ENCODE results near the gene CCR9. TPM values are rescaled to one million over a fixed set of nuclear protein-coding genes. Genes with fewer than 3 reads are reported as not detected.

The CCR9 gene, protein sequence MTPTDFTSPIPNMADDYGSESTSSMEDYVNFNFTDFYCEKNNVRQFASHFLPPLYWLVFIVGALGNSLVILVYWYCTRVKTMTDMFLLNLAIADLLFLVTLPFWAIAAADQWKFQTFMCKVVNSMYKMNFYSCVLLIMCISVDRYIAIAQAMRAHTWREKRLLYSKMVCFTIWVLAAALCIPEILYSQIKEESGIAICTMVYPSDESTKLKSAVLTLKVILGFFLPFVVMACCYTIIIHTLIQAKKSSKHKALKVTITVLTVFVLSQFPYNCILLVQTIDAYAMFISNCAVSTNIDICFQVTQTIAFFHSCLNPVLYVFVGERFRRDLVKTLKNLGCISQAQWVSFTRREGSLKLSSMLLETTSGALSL
- total RNA-seq (not detected), polyA plus RNA-seq (10 to 100 TPM in 3 of 4 donors, 1 to 10 TPM in 1; 5.6 to 16.7 (median 11.3) TPM)

DNA sequence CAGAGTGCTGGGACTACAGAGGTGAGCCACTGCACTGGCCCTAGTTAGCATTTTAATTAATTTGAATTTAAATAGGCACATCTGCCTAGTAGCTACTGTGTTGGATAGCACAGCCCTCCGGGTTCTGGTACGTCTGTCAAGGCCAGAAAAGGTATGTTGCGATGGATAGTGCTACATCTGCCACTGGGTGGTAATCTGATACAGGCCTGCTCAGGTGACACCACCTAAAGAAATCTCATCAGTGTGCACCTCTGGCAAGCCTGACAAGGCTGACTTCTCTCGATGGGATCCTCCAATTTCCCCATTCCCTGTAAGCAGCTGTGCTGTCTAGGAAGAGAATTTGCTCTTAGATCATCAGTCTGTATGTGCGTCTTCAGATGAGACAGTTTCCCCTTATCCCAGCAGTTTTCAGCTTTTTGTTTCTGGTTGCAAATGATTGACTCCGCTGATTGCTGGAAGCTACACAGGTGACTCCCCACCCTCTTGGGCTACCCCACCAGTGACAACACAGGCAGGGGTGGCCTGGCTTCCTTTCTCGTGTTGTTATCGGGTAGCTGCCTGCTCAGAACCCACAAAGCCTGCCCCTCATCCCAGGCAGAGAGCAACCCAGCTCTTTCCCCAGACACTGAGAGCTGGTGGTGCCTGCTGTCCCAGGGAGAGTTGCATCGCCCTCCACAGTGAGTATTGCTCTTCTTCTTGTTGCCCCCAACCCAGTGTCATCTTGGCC lies at the start of gene CCR9:
CCR9 (plus strand) TSS at position 565 of the 727 bp plus-strand sequence. CDS start 8,391 bp downstream, outside the sequence.
- H3K4me3 ChIP-seq (ENCODE audit: low read depth, low read length) = peak within 1 kb of the TSS; percentile 16
- H3K27ac Mint-ChIP-seq = peak within 1 kb of the TSS in 2 of 3 donors; percentile 31 to 41
- H3K4me3 Mint-ChIP-seq = peak within 1 kb of the TSS; percentile 5 to 74 (median 42)
- H3K9me3 ChIP-seq (ENCODE audit: control insufficient read depth in 2 of 2, low read length in 2 of 2) = no peaks in the 10 kb centered on the region
- peaks cover 31% of the 10 kb centered on the region for H3K27me3 Mint-ChIP-seq
- peaks cover 0 to 13% (median 5%) of the 10 kb centered on the region in 4 donors for H3K4me1 Mint-ChIP-seq
- no peaks in the 10 kb centered on the region for H3K4me1 ChIP-seq (ENCODE audit: control insufficient read depth, insufficient read depth, low read length, poor library complexity, severe bottlenecking)
- ATAC-seq (ENCODE audit: low read depth in 2 of 2) (no peak), DNase-seq (no peak)
- H3K36me3 ChIP-seq (ENCODE audit: control insufficient read depth, insufficient read depth, low read length) = no peaks in the 10 kb centered on the region
- H3K27ac ChIP-seq (ENCODE audit: insufficient read depth, low read length, poor library complexity, severe bottlenecking) = no peak within 1 kb of the TSS
- H3K9me3 Mint-ChIP-seq = peaks cover 0 to 1% (median 0%) of the 10 kb centered on the region in 7 donors
- H3K36me3 Mint-ChIP-seq = no peaks in the 10 kb centered on the region
- H3K27me3 ChIP-seq (ENCODE audit: control insufficient read depth, insufficient read depth, low read length) = peaks cover 10% of the 10 kb centered on the region

DNA sequence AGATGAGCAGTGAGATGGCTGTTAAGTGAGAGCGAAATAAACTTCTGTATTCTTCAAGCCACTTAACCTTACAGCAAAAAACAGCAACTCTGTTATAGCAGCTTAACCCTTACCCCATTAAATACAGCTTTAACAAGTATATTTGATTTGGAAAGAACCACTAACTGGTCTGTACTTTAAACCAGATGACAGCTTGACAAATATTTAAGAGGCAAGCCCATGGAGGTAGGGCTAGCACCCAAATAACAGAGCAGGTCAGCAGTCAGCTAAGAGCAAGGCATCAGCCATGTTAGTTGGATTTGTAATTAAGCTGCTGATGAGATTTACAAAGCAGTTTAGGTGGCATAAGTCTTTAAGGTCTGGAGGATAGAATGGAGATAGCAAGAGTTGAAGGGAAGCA lies 47.9 kb upstream of the CCR9 start:
- peaks cover 28% of the 10 kb centered on the region for H3K27me3 Mint-ChIP-seq
- H3K27ac Mint-ChIP-seq = no peak overlapping the region
- peaks cover 31% of the 10 kb centered on the region for H3K36me3 Mint-ChIP-seq

DNA sequence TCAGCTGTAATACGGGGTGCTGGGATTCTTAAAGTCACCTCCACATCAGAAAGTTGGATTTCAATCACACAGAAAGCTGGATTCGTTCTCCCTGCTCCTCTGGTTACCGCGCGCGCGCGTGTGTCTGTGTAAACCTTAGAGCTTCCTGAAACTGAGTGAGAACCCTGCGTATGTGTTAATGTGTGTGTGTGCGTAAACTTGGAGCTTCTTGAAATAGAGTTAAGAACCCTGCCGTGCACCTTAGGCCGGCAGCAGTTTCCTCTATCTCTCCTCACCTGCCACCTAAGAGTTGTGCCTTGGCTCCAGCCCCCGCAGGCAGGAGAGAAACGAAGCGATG lies 45.0 kb upstream of the CCR9 start:
- peak in 1 of 3 donors; percentile 48 for DNase-seq
- H3K27me3 Mint-ChIP-seq = peaks cover 39% of the 10 kb centered on the region
- peak overlapping the region; percentile 75 for H3K27ac ChIP-seq (ENCODE audit: insufficient read depth, low read length, poor library complexity, severe bottlenecking)

More for the DNA sequence above, 47.9 kb upstream of the CCR9 start:
- Mint-ChIP-seq H3K4me3 (no peak overlapping the region), H3K4me1 (peaks cover 8 to 32% (median 16%) of the 10 kb centered on the region in 4 donors), H3K9me3 (no peaks in the 10 kb centered on the region)
- H3K36me3 ChIP-seq (ENCODE audit: control insufficient read depth, insufficient read depth, low read length) = peaks cover 18% of the 10 kb centered on the region
- no peak overlapping the region for H3K27ac ChIP-seq (ENCODE audit: insufficient read depth, low read length, poor library complexity, severe bottlenecking)
- no peak for DNase-seq
- peaks cover 15% of the 10 kb centered on the region for H3K4me1 ChIP-seq (ENCODE audit: control insufficient read depth, insufficient read depth, low read length, poor library complexity, severe bottlenecking)
- peaks cover 3% of the 10 kb centered on the region for H3K27me3 ChIP-seq (ENCODE audit: control insufficient read depth, insufficient read depth, low read length)
- H3K9me3 ChIP-seq (ENCODE audit: control insufficient read depth in 2 of 2, low read length in 2 of 2) = no peaks in the 10 kb centered on the region
- H3K4me3 ChIP-seq (ENCODE audit: low read depth, low read length) = no peak overlapping the region
- ATAC-seq (ENCODE audit: low read depth in 2 of 2) = no peak

DNA sequence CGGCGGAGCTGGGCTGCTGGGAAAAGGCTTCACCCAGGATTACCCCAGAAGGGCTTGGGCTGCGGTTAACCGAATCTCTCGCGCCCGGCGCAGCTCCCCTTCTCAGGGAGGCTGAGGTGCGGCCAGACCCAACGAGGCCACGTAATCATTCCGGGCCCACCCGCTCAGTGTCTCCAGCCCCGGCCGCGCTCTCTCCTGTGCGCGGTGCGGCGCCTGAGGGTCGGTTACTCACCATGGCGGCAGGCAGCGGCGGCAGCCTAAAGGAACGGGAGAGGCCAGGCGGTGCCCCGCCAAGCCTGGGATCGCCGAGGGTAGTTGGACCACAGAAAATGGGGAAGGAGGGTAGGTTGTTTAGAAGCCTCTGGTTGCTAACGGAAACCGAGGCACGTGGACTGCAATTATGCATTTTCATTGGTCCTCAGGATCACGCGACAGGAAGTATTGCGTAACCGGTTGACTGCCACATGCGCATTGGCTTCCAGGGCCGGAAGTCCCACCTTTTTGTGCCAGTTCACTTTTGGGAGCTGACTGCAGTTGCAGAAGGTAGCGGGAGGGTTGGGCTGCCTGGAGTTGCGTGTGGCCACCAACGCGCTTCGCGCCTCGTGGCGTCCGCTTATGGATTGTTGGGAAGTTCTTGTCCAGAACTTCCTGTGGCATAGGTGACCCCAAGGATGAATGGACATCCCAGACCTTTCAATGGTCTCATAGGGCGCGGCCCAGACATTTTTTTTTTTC lies 44.4 kb upstream of the CCR9 start, which contains the start of gene LZTFL1:
LZTFL1 (minus strand) TSS at position 363 of the 735 bp plus-strand sequence; CDS start at position 235, 128 bp downstream.
- Histone ChIP-seq H3K27me3 (ENCODE audit: control insufficient read depth, insufficient read depth, low read length) (peaks cover 7% of the 10 kb centered on the region), H3K4me3 (ENCODE audit: low read depth, low read length) (peak within 1 kb of the TSS; percentile 68), H3K36me3 (ENCODE audit: control insufficient read depth, insufficient read depth, low read length) (no peaks in the 10 kb centered on the region), H3K27ac (ENCODE audit: insufficient read depth, low read length, poor library complexity, severe bottlenecking) (peak within 1 kb of the TSS; percentile 75), H3K9me3 (ENCODE audit: control insufficient read depth in 2 of 2, low read length in 2 of 2) (no peaks in the 10 kb centered on the region), H3K4me1 (ENCODE audit: control insufficient read depth, insufficient read depth, low read length, poor library complexity, severe bottlenecking) (peaks cover 15% of the 10 kb centered on the region)
- Mint-ChIP-seq H3K36me3 (peaks cover 14% of the 10 kb centered on the region), H3K4me1 (peaks cover 7 to 32% (median 15%) of the 10 kb centered on the region in 4 donors), H3K27me3 (peaks cover 43% of the 10 kb centered on the region), H3K4me3 (peak within 1 kb of the TSS; percentile 93 to 96 (median 95)), H3K27ac (peak within 1 kb of the TSS; percentile 74 to 93 (median 92)), H3K9me3 (peaks cover 0 to 3% (median 0%) of the 10 kb centered on the region in 7 donors)
- ATAC-seq (ENCODE audit: low read depth in 2 of 2) (peak; percentile 89 to 93), DNase-seq (peak; percentile 82 to 96 (median 90))

More for the DNA sequence above, 45.0 kb upstream of the CCR9 start:
- Mint-ChIP-seq H3K9me3 (peaks cover 0 to 3% (median 0%) of the 10 kb centered on the region in 7 donors), H3K27ac (peak overlapping the region; percentile 74 to 93 (median 92)), H3K36me3 (peaks cover 18% of the 10 kb centered on the region), H3K4me1 (peaks cover 8 to 32% (median 16%) of the 10 kb centered on the region in 4 donors), H3K4me3 (peak overlapping the region; percentile 93 to 96 (median 95))
- H3K9me3 ChIP-seq (ENCODE audit: control insufficient read depth in 2 of 2, low read length in 2 of 2) = no peaks in the 10 kb centered on the region
- H3K27me3 ChIP-seq (ENCODE audit: control insufficient read depth, insufficient read depth, low read length) = peaks cover 3% of the 10 kb centered on the region
- peak; percentile 29 to 30 for ATAC-seq (ENCODE audit: low read depth in 2 of 2)
- peaks cover 15% of the 10 kb centered on the region for H3K4me1 ChIP-seq (ENCODE audit: control insufficient read depth, insufficient read depth, low read length, poor library complexity, severe bottlenecking)
- peaks cover 2% of the 10 kb centered on the region for H3K36me3 ChIP-seq (ENCODE audit: control insufficient read depth, insufficient read depth, low read length)
- peak overlapping the region; percentile 68 for H3K4me3 ChIP-seq (ENCODE audit: low read depth, low read length)

DNA sequence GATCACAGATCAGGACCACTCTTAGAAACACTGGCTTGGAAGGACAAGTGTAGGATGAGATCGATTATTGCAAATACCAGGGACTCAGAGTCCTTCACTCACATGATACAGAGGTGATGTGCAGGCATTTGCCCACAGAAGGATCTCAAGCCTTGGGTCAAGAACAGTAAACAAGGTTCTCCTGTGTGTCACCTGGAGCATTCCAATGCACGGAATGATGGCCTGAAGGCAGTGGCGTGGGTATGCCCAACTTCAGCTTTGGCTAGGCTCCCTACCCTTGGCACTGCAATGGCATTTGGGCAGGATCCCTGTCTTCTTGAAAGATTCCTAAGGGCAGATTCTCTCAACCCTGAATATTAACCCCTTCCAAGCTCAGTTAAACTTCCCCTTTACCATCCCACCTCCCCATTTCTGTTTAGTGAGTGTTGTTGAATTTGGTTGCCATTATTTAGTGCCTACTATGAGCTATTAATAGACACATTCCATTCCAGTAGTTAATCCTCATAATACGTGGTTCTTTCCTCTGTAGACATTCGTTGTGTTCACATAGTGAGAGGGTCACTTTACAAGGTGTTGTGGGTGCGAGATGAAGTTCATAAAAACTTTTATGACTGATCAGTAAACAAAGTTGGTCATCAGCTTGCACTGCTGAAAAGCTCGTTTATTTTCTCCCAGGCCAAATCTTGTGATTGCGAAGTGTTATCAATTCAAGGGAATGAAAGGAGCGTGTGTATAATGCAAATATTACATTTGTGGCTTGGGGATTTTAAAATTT lies 43.3 kb upstream of the CCR9 start:
- Histone ChIP-seq H3K27me3 (ENCODE audit: control insufficient read depth, insufficient read depth, low read length) (peaks cover 11% of the 10 kb centered on the region), H3K4me3 (ENCODE audit: low read depth, low read length) (no peak overlapping the region), H3K27ac (ENCODE audit: insufficient read depth, low read length, poor library complexity, severe bottlenecking) (no peak overlapping the region), H3K36me3 (ENCODE audit: control insufficient read depth, insufficient read depth, low read length) (no peaks in the 10 kb centered on the region), H3K9me3 (ENCODE audit: control insufficient read depth in 2 of 2, low read length in 2 of 2) (no peaks in the 10 kb centered on the region), H3K4me1 (ENCODE audit: control insufficient read depth, insufficient read depth, low read length, poor library complexity, severe bottlenecking) (peaks cover 15% of the 10 kb centered on the region)
- ATAC-seq (ENCODE audit: low read depth in 2 of 2) = no peak
- H3K27me3 Mint-ChIP-seq = peaks cover 52% of the 10 kb centered on the region
- H3K36me3 Mint-ChIP-seq = peaks cover 8% of the 10 kb centered on the region
- peaks cover 0 to 3% (median 0%) of the 10 kb centered on the region in 7 donors for H3K9me3 Mint-ChIP-seq
- H3K4me3 Mint-ChIP-seq = peak overlapping the region; percentile 93 to 96 (median 95)
- no peak for DNase-seq
- peak overlapping the region in 2 of 3 donors; percentile 29 to 93 for H3K27ac Mint-ChIP-seq
- peaks cover 7 to 31% (median 15%) of the 10 kb centered on the region in 4 donors for H3K4me1 Mint-ChIP-seq

DNA sequence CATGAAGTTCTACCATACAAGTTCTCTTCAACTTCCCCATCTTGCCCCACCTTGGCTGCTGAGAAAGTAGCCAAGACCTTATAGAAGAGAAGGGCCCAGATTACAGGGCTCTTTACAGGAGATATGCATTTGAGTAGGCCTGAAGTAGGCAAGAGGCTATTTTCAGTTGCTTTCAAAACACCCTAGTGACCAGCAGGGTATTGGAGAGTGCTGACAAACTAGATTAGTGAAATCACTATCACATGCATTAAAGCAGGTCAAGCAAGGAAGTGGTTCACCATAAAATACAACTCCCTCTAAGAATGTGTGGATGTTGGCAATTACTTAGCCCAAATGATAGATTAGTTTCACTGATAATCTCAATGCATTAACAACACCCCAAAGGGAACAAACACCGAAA lies 41.7 kb upstream of the CCR9 start:
- Histone ChIP-seq H3K4me3 (ENCODE audit: low read depth, low read length) (no peak overlapping the region), H3K27ac (ENCODE audit: insufficient read depth, low read length, poor library complexity, severe bottlenecking) (no peak overlapping the region), H3K36me3 (ENCODE audit: control insufficient read depth, insufficient read depth, low read length) (no peaks in the 10 kb centered on the region), H3K27me3 (ENCODE audit: control insufficient read depth, insufficient read depth, low read length) (peaks cover 20% of the 10 kb centered on the region), H3K9me3 (ENCODE audit: control insufficient read depth in 2 of 2, low read length in 2 of 2) (no peaks in the 10 kb centered on the region), H3K4me1 (ENCODE audit: control insufficient read depth, insufficient read depth, low read length, poor library complexity, severe bottlenecking) (peaks cover 15% of the 10 kb centered on the region)
- H3K4me1 Mint-ChIP-seq = peaks cover 7 to 25% (median 15%) of the 10 kb centered on the region in 4 donors
- no peak overlapping the region for H3K4me3 Mint-ChIP-seq
- peaks cover 2% of the 10 kb centered on the region for H3K36me3 Mint-ChIP-seq
- ATAC-seq (ENCODE audit: low read depth in 2 of 2) = no peak
- peaks cover 0 to 3% (median 0%) of the 10 kb centered on the region in 7 donors for H3K9me3 Mint-ChIP-seq
- no peak overlapping the region for H3K27ac Mint-ChIP-seq
- no peak for DNase-seq
- H3K27me3 Mint-ChIP-seq = peaks cover 58% of the 10 kb centered on the region
